ENCODE results near the gene GNA15. TPM values are rescaled to one million over a fixed set of nuclear protein-coding genes. Genes with fewer than 3 reads are reported as not detected.

Gene GNA15
- total and polyA plus RNA-seq, 2 of the 8 experiments (the other 6 are each of a cell fraction or from before 2014, with no cell fraction given), result 0.26 to 0.45 TPM

DNA sequence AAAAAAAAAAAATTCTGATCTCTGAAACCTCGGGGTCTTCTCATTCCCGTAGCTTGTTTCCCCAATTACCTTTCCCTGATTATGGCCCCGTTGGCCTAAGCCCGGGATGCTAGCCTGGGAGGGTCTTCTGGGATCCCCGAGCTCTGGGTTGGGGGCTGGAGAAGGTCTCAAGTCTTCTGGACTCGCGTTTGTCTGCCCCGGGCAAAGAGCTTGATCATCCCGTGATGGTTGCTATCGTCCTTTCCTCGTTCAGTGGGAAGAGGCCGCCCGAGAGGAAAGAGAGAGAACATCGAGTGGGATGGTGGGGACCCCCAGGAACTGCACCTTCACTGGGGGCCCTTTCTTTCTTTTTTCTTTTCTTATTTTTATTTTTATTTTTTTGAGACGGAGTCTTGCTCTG, 2.4 kb downstream of the GNA15 start:
- Histone ChIP-seq H3K23ac (ENCODE audit: insufficient read length) (no peak overlapping the region), H4K5ac (ENCODE audit: insufficient read length, low read depth, low read length) (no peak overlapping the region), H3K9ac (replicated peaks in 1 of 4; ENCODE audit: extremely low read depth in 1 of 4, low read depth in 3 of 4, low read length in 3 of 4) (no peak overlapping the region), H2AK5ac (ENCODE audit: low read depth, low read length) (no peak overlapping the region), H3K4me1 (replicated peaks in 1 of 4; ENCODE audit: control insufficient read depth in 3 of 4, insufficient read depth in 4 of 4, low read length in 3 of 4) (no peaks in the 10 kb centered on the region), H3K9me3 (ENCODE audit: insufficient read depth in 2 of 2, low read depth in 1 of 2, low read length in 1 of 2) (no peaks in the 10 kb centered on the region), H3K79me1 (ENCODE audit: low read depth, low read length) (no peaks in the 10 kb centered on the region), H2BK120ac (replicated peaks; ENCODE audit: low read depth, low read length) (no peak overlapping the region), H3K4ac (replicated peaks; ENCODE audit: insufficient read length, low read depth, low read length) (no peak overlapping the region), H3K27ac (ENCODE audit: low read depth, low read length) (no peak overlapping the region), H3K36me3 (ENCODE audit: control insufficient read depth in 2 of 4, insufficient read depth in 4 of 4, low read length in 3 of 4) (no peaks in the 10 kb centered on the region), H3K56ac (replicated peaks; ENCODE audit: insufficient read length, low read depth, low read length) (no peak overlapping the region), H4K8ac (ENCODE audit: extremely low read depth, insufficient read depth, low read length) (peak overlapping the region; percentile 11), H3K27me3 (replicated peaks in 1 of 4; ENCODE audit: control insufficient read depth in 3 of 4, extremely low read depth in 1 of 4, insufficient read depth in 3 of 4, low read length in 3 of 4) (no peaks in the 10 kb centered on the region), H3K18ac (ENCODE audit: extremely low read depth, low read length) (no peak overlapping the region), H2AFZ (ENCODE audit: low read length) (no peak overlapping the region), H3K23me2 (ENCODE audit: low read depth, low read length) (no peaks in the 10 kb centered on the region), H4K20me1 (replicated peaks in 1 of 2; ENCODE audit: control insufficient read depth in 1 of 2, insufficient read depth in 2 of 2, low read length in 2 of 2) (no peaks in the 10 kb centered on the region), H4K91ac (replicated peaks; ENCODE audit: insufficient read length, low read length) (no peak overlapping the region), H3K14ac (ENCODE audit: insufficient read length) (no peak overlapping the region), H2BK12ac (ENCODE audit: low read depth, low read length) (no peak overlapping the region), H3K4me2 (ENCODE audit: insufficient read depth in 1 of 2, low read depth in 2 of 2, low read length in 2 of 2) (no peak overlapping the region), H2BK5ac (ENCODE audit: low read depth, low read length) (no peak overlapping the region), H2BK15ac (ENCODE audit: low read length) (no peak overlapping the region), H3K4me3 (ENCODE audit: extremely low read depth in 1 of 4, insufficient read depth in 2 of 4, low read depth in 3 of 4, low read length in 4 of 4) (no peak overlapping the region), H2BK20ac (ENCODE audit: low read length) (no peak overlapping the region), H3K79me2 (ENCODE audit: control insufficient read depth in 1 of 2, insufficient read depth in 2 of 2, low read length in 2 of 2) (no peaks in the 10 kb centered on the region)
- ChIA-PET POLR2A (ENCODE audit: partially characterized antibody) (interaction anchor here (0.6 kb wide), 1 partner anchor 37 kb away, joined by 3 read pairs; no protein-coding TSS in a partner anchor), CTCF (ENCODE audit: partially characterized antibody) (interaction anchor here (0.6 to 12.0 kb wide), 7 partner anchors 9 to 146 kb away, joined by 3 to 166 read pairs (median 6); no protein-coding TSS in a partner anchor)
- DNase-seq (ENCODE audit: low read depth in 1 of 2, low spot score in 2 of 2) (no peak), FAIRE-seq (no peak)
- WGBS, 2 experiments (ENCODE audit: extremely low coverage in 1 of 2, insufficient coverage in 1 of 2, insufficient read length in 1 of 2, insufficient replicate concordance in 2 of 2, low coverage in 1 of 2, low lambda C conversion rate in 2 of 2, missing lambda C conversion rate in 1 of 2), result 84% methylated on average over 11 of the region's 15 CpGs; no CpG with 5 or more reads in 1 of the 2 experiments
- TF ChIP-seq CBX5 (IDR thresholded peaks at IDR 0.05; ENCODE audit: low read depth, low read length) (no peak), EZH2 (IDR thresholded peaks at IDR 0.05; ENCODE audit: low read depth, low read length, severe bottlenecking) (no peak), BRCA1 (IDR thresholded peaks at IDR 0.05; ENCODE audit: low read depth, low read length) (no peak), NANOG (IDR thresholded peaks at IDR 0.05; ENCODE audit: insufficient read depth, low read depth, low read length, poor library complexity, severe bottlenecking) (no peak), RBBP5 (IDR thresholded peaks at IDR 0.05; ENCODE audit: borderline replicate concordance, low read depth, low read length) (no peak), CHD2 (IDR thresholded peaks at IDR 0.05; ENCODE audit: low read length) (no peak), TEAD4 (IDR thresholded peaks at IDR 0.05; ENCODE audit: low read depth, low read length) (no peak), CHD1 (IDR thresholded peaks at IDR 0.05; ENCODE audit: low read depth, low read length) (no peak), FOSL1 (IDR thresholded peaks at IDR 0.05; ENCODE audit: insufficient read depth, low read depth, low read length) (no peak), MAFK (IDR thresholded peaks at IDR 0.05; ENCODE audit: low read depth, low read length) (no peak), ZNF274 (IDR thresholded peaks at IDR 0.05; ENCODE audit: borderline replicate concordance, extremely low read depth, low read length) (no peak), SRF (IDR thresholded peaks at IDR 0.05; ENCODE audit: low read depth, low read length) (no peak), CBX8 (IDR thresholded peaks at IDR 0.05; ENCODE audit: borderline replicate concordance, low read depth, low read length) (no peak), POLR2A (IDR thresholded peaks at IDR 0.05; ENCODE audit: control extremely low read depth in 1 of 2, low read depth in 2 of 2, low read length in 2 of 2) (no peak)
- TF ChIP-seq, protein P1, sequence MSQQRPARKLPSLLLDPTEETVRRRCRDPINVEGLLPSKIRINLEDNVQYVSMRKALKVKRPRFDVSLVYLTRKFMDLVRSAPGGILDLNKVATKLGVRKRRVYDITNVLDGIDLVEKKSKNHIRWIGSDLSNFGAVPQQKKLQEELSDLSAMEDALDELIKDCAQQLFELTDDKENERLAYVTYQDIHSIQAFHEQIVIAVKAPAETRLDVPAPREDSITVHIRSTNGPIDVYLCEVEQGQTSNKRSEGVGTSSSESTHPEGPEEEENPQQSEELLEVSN (IDR thresholded peaks at IDR 0.05), result no peak
